Fibroblast of peridontal ligament (primary cell): ENCODE results near the gene CIPC.

ENCODE experiments used
- DNase-seq: peaks from one replicate; pipeline ENCODE4 v3.0.0-alpha.2; 2010; ENCODE audit errors: extremely low read depth

CIPC gene

DNA sequence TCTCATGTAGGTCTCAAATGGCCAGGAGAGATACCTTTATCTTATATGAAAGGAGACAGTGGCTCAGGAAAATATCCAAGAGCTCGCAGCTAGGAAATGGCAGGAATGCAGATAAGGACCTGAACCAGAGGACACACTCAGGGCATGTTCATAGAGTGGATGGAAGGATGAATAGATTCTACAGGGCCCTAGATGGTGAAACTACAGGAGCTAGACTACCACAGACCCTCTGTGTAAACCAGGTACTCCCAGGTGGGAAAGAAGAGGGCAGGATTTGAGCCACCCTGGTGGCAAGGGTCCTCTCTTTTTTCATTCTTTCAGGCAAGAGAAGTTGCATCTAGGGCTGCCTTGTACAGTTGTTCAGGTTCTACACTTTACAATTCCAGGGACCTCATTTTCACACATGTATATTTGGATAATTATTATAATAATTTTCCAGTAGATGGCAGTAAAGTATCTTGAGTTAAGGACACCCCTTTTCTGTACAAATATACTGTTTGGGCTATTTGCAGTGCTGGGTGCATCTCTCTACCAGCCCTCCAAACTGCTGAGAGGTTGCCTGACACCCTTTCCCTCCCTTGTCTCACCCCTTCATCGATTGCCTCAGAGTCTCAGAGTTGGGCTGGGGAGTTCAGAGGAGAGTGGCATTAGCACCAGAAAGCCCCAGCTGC lies 54.0 kb downstream of the CIPC start:
- DNase-seq = peak; percentile 45

DNA sequence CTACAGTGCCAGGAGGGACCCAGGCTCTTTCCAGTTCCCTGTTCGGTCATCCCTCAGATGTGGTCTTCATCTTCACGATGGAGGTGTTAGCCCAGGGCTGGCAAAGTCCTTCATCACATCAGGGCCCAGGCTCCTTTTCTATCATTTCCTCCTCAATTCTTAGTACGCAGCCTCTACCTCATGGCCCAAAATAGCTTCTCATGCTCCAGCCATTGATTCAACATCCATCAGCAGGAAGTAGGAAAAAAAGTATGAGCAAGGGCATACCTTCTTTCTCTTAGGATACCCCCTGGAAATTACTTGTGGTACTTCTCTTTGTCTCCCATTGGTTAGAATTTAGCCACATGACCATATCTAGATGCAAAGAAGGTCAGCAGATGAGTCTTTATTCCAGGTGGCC lies 55.7 kb downstream of the CIPC start:
- no peak for DNase-seq

- no peak for DNase-seq
Observed at GRCh38 chr14:77154421-77154820, 56.4 kb downstream of the CIPC start.

DNA sequence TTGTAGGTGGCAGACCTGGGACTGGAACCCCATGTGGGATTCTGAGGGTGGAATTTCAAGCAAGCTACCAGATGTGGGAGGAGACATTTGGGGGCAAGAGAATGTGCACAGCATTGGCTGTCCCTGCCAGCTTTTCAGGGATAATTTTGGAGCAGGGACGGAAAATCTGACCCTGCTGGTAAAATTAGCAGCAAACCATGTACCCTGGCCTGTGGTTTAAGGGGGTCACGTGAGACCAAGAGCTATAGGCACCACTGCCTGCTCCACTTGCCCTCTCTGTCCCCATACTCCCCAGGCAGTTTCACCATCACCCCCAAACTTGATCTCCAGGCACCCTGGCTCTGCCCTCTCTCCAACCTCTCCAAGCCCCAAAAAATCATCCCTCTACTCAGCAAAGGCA lies 57.0 kb downstream of the CIPC start:
- DNase-seq = no peak

GRCh38 chr14:77157740-77158139 lies 59.7 kb downstream of the CIPC start:
- DNase-seq = no peak

GRCh38 chr14:77158175-77158881 lies 60.3 kb downstream of the CIPC start:
- DNase-seq = peak; percentile 60

DNA sequence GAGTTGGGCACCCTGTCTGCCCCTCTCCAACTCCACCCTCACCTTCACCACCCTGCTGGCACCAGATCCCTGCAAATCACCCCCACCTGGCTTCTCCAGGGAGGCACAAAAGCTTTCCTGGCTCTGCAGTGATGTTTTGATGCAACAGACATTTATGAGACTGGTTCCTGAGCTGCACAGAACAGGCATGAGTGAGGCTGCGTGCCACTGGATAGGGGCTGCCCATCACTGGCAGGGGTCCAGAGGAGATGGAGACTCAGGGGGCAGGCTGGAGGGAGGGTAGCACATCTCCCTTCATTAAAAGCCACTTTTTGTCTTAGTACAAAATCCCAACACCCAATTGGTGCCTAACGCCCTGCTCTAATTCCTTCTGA lies 60.8 kb downstream of the CIPC start:
- DNase-seq = no peak

DNA sequence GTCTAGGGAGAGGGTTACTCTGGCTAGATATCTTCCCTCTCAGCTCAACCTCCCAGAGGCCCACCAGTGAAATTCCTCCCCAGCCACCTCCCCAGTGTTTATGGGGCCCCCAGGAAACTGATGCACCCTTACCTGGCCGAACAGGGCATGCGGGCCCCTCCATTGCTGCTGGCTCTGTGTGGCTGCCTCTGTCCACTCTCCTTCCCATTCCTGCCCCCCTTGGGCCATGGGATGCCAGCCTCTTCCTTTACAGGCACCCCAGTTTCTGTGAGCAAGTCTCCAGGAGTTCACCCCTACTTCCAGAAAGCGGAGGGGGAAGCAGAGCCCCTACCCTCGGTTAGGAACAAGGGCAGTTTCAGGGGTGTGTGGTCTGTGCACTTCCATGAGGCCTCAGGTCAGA lies 63.0 kb downstream of the CIPC start:
- DNase-seq = no peak
